Vagina (tissue), 2 donors: ENCODE results near the gene NGB. TPM values are rescaled to one million over a fixed set of nuclear protein-coding genes. Genes with fewer than 3 reads are reported as not detected.

Source experiments
- DNase-seq, 2 donors: peaks; one replicate each; pipeline ENCODE4 v3.0.0-alpha.2; 2017; ENCODE audit errors: extremely low spot score in 2 of 2
- H3K27ac ChIP-seq: fragments of 200-600 bp; sonication (generic); one replicate; pipeline ENCODE4 v1.5.1; 2019
- H3K27me3 ChIP-seq: fragments of 200-600 bp; sonication (generic); one replicate; pipeline ENCODE4 v1.5.1; 2019
- H3K36me3 ChIP-seq, 2 donors: fragments of 200-600 bp; sonication (generic); one replicate each; pipeline ENCODE4 v1.5.1; 2017 to 2019
- H3K4me1 ChIP-seq: fragments of 200-600 bp; sonication (generic); one replicate; pipeline ENCODE4 v1.5.1; 2019
- H3K4me3 ChIP-seq, 2 donors: fragments of 200-600 bp; sonication (generic); 1 replicate in 1 of 2; 2 replicates in 1 of 2; pipeline ENCODE4 v1.5.1; 2016 to 2019
- H3K9me3 ChIP-seq: fragments of 200-600 bp; sonication (generic); one replicate; pipeline ENCODE4 v1.5.1; 2019
- POLR2A ChIP-seq, 2 donors: fragments of 450-650 bp; IDR thresholded peaks; one replicate each; pipeline ENCODE4 v1.6.1; 2017; ENCODE audit warnings: antibody characterized with exemption in 2 of 2, mild to moderate bottlenecking in 2 of 2, moderate library complexity in 2 of 2
- POLR2AphosphoS5 ChIP-seq, 2 donors: sonication (generic); formaldehyde crosslinking; IDR thresholded peaks; one replicate each; pipeline ENCODE4 v1.9.0; 2017; ENCODE audit warnings: antibody characterized with exemption in 2 of 2, mild to moderate bottlenecking in 2 of 2, low read depth in 1 of 2; ENCODE audit not compliant: insufficient read depth in 1 of 2
- intact Hi-C: fragments of 100-400 bp; cut with DNase I; formaldehyde crosslinking; loops from one replicate; pipeline ENCODE4 v1.15.1; 2023
- total RNA-seq: library from RNA; depleted of rRNA; stranded (reverse); fragments of >200 nt; gene quantifications from one replicate; pipeline ENCODE4 v1.2.3, GENCODE V29; 2016
- TF ChIP-seq, protein P1 (sequence below), 3 experiments: fragments of 450-650 bp in 2 of 3; fragments of 200-600 bp in 1 of 3; sonication (generic) in 1 of 3; IDR thresholded peaks; one replicate each; pipeline ENCODE4 v1.5.1; 2017 to 2019; ENCODE audit warnings: antibody characterized with exemption in 3 of 3, mild to moderate bottlenecking in 2 of 3, moderate library complexity in 2 of 3

NGB gene
- total RNA-seq, 1 donor from 2014 or later = 1.7 TPM

- Histone ChIP-seq H3K27me3 (no peaks in the 10 kb centered on the region), H3K4me3 (no peak overlapping the region), H3K27ac (peak overlapping the region; percentile 82), H3K36me3 (no peaks in the 10 kb centered on the region), H3K4me1 (peaks cover 52% of the 10 kb centered on the region), H3K9me3 (no peaks in the 10 kb centered on the region)
- DNase-seq = no peak
- TF ChIP-seq POLR2A (IDR thresholded peaks at IDR 0.05) (no peak), POLR2AphosphoS5 (IDR thresholded peaks at IDR 0.05; ENCODE audit: insufficient read depth in 1 of 2, low read depth in 1 of 2) (no peak)
- TF ChIP-seq, protein P1, sequence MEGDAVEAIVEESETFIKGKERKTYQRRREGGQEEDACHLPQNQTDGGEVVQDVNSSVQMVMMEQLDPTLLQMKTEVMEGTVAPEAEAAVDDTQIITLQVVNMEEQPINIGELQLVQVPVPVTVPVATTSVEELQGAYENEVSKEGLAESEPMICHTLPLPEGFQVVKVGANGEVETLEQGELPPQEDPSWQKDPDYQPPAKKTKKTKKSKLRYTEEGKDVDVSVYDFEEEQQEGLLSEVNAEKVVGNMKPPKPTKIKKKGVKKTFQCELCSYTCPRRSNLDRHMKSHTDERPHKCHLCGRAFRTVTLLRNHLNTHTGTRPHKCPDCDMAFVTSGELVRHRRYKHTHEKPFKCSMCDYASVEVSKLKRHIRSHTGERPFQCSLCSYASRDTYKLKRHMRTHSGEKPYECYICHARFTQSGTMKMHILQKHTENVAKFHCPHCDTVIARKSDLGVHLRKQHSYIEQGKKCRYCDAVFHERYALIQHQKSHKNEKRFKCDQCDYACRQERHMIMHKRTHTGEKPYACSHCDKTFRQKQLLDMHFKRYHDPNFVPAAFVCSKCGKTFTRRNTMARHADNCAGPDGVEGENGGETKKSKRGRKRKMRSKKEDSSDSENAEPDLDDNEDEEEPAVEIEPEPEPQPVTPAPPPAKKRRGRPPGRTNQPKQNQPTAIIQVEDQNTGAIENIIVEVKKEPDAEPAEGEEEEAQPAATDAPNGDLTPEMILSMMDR (IDR thresholded peaks at IDR 0.05) = no peak
- intact Hi-C loops = no loop called here
These were observed 34.7 kb upstream of the NGB start for GRCh38 chr14:77305696-77306095.

DNA sequence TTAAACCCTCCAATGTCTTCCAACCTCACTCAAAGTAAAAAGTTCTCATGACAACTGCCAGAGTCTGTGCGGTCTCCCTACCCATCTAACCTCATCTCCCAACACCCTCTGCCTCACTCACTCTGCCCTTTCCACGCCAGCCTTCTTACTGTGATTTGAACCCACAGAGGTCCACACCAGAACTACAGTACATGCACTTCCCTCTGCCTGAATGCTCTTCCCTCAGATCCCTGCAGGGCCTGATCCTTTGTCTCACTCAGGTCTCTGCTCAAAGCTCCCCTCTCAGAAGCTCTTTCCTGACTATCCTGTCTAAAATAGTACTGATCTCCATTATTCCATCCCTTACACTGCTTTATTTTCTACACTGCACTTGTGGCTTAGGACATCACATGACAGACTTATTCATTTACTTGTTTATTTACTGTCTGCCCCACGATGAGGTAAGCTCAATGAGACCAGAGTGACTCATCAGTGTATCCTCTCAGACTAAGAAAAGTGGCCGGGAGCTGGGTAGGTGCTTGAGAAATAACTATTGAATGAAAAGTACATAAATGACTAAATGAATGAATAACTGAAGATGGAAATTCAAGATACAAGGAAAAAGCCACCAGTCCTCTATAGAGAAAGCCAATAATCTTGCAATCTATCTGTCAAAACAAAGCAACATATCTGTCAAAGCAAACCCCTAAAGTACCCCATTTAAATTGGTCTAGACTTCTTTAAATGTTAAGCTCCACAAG lies 32.6 kb upstream of the NGB start:
- Histone ChIP-seq H3K4me3 (no peak overlapping the region), H3K9me3 (no peaks in the 10 kb centered on the region), H3K27me3 (no peaks in the 10 kb centered on the region), H3K27ac (peak overlapping the region; percentile 82), H3K36me3 (peaks cover 0 to 2% of the 10 kb centered on the region in 2 donors), H3K4me1 (peaks cover 52% of the 10 kb centered on the region)
- DNase-seq = no peak
- TF ChIP-seq POLR2AphosphoS5 (IDR thresholded peaks at IDR 0.05; ENCODE audit: insufficient read depth in 1 of 2, low read depth in 1 of 2) = peak in 1 of 2 donors; percentile 93
- TF ChIP-seq, protein P1 (IDR thresholded peaks at IDR 0.05) = no peak
- intact Hi-C loops = no loop called here

- DNase-seq = no peak
- Histone ChIP-seq H3K4me3 (no peak overlapping the region), H3K27ac (peak overlapping the region; percentile 82), H3K4me1 (peaks cover 52% of the 10 kb centered on the region), H3K36me3 (peaks cover 0 to 8% of the 10 kb centered on the region in 2 donors), H3K9me3 (no peaks in the 10 kb centered on the region), H3K27me3 (no peaks in the 10 kb centered on the region)
- TF ChIP-seq POLR2A (IDR thresholded peaks at IDR 0.05) (no peak), POLR2AphosphoS5 (IDR thresholded peaks at IDR 0.05; ENCODE audit: insufficient read depth in 1 of 2, low read depth in 1 of 2) (no peak)
- TF ChIP-seq, protein P1 (IDR thresholded peaks at IDR 0.05) = no peak
- intact Hi-C loops = no loop called here
These were observed 31.9 kb upstream of the NGB start for GRCh38 chr14:77302926-77303325.

DNA sequence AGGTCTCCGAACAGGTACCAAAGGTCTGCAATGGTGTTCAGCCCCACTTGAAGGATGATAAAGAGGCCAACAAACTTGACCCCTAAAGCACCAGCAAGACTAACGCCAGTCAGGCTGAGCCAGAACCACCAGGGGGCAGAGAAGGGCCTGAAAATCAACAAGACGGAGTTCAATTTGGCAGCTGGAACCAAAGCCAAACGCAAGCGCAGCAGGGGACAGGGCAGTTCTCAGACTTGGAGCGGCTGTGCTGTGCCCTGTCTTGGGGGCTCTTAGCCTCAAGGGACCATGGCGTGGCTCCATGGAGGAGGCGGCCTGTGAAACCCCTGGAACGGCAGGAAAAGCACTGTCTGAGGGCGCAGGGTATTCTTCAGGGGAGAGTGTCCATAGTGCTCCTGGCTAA lies 30.1 kb upstream of the NGB start:
- intact Hi-C loops = no loop called here
- no peak overlapping the region for H3K27ac ChIP-seq
- no peak for DNase-seq

DNA sequence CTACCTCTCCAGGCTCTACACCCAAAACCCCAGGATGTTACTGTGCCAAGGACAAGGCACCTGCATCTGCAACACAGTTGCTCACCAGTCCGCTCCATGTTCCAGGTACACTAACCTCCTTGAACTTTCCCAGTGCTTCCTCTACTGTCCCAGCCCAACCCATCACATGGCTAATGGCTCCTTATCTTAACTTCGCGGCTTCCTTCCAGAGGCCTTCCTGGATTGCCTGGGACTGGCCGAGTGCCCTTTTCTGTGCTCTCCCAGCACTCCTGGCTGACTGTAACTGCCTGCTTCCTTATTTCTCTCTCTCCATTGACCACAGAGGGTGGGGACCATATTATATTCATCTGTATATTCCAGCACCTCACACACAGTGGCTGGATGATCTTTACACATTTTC lies 28.8 kb upstream of the NGB start:
- DNase-seq = no peak
- Histone ChIP-seq H3K4me1 (peaks cover 27% of the 10 kb centered on the region), H3K4me3 (no peak overlapping the region), H3K27me3 (no peaks in the 10 kb centered on the region), H3K27ac (no peak overlapping the region), H3K36me3 (peaks cover 0 to 24% of the 10 kb centered on the region in 2 donors), H3K9me3 (no peaks in the 10 kb centered on the region)
- intact Hi-C loops = no loop called here
- no peak for TF ChIP-seq POLR2A (IDR thresholded peaks at IDR 0.05)
- no peak for TF ChIP-seq POLR2AphosphoS5 (IDR thresholded peaks at IDR 0.05; ENCODE audit: insufficient read depth in 1 of 2, low read depth in 1 of 2)
- TF ChIP-seq, protein P1 (IDR thresholded peaks at IDR 0.05) = no peak

More for the DNA sequence above, 30.1 kb upstream of the NGB start:
- Histone ChIP-seq H3K36me3 (peaks cover 0 to 18% of the 10 kb centered on the region in 2 donors), H3K4me3 (no peak overlapping the region), H3K4me1 (peaks cover 37% of the 10 kb centered on the region), H3K9me3 (no peaks in the 10 kb centered on the region), H3K27me3 (no peaks in the 10 kb centered on the region)
- no peak for TF ChIP-seq POLR2AphosphoS5 (IDR thresholded peaks at IDR 0.05; ENCODE audit: insufficient read depth in 1 of 2, low read depth in 1 of 2)
- TF ChIP-seq, protein P1 (IDR thresholded peaks at IDR 0.05) = peak; percentile 58 to 79 (median 77)
